LNCAP (cell line): ENCODE measurements around the gene CYSRT1.

Experiments used
- TF ChIP-seq, protein P1 (sequence below): fragments of 450-650 bp; IDR thresholded peaks from 2 replicates; pipeline ENCODE4 v1.5.1; 2017; ENCODE audit warnings: mild to moderate bottlenecking

Gene CYSRT1

DNA sequence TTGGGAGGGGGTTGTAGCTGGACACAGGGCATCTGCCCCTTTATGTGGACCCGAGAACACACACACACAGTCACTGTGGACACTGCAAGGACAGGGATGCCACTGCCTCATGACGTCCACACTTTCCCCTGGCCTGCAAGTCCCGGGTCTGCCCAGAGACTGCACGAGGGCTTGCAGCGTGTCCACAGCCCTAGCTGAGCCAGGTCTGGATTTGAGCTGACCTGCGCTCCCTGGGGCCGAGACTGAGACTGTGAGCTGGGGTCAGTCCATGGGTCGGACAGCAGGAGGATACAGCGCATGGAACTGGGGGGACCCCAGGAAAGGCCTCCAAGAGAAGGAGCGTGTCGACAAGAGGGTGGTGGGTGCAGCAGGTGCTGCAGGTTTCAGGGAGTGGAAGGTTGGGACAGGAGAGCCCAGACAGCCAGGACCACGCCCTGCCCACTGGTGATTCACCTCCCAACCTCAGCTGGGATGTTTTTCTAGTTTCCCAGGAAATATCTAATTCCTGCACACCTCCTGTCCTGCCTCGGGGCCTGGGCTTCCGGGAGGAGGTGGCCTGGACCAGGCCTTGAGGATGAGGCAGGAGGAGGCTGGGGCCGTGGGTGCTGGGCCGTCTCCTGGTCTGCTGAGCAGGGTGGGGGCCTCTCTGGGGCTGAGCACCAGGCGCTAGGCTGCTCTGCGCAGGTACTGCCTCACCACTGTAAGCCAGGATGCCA is 1.5 kb downstream of the CYSRT1 start:
- TF ChIP-seq, protein P1, sequence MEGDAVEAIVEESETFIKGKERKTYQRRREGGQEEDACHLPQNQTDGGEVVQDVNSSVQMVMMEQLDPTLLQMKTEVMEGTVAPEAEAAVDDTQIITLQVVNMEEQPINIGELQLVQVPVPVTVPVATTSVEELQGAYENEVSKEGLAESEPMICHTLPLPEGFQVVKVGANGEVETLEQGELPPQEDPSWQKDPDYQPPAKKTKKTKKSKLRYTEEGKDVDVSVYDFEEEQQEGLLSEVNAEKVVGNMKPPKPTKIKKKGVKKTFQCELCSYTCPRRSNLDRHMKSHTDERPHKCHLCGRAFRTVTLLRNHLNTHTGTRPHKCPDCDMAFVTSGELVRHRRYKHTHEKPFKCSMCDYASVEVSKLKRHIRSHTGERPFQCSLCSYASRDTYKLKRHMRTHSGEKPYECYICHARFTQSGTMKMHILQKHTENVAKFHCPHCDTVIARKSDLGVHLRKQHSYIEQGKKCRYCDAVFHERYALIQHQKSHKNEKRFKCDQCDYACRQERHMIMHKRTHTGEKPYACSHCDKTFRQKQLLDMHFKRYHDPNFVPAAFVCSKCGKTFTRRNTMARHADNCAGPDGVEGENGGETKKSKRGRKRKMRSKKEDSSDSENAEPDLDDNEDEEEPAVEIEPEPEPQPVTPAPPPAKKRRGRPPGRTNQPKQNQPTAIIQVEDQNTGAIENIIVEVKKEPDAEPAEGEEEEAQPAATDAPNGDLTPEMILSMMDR, result no peak

DNA sequence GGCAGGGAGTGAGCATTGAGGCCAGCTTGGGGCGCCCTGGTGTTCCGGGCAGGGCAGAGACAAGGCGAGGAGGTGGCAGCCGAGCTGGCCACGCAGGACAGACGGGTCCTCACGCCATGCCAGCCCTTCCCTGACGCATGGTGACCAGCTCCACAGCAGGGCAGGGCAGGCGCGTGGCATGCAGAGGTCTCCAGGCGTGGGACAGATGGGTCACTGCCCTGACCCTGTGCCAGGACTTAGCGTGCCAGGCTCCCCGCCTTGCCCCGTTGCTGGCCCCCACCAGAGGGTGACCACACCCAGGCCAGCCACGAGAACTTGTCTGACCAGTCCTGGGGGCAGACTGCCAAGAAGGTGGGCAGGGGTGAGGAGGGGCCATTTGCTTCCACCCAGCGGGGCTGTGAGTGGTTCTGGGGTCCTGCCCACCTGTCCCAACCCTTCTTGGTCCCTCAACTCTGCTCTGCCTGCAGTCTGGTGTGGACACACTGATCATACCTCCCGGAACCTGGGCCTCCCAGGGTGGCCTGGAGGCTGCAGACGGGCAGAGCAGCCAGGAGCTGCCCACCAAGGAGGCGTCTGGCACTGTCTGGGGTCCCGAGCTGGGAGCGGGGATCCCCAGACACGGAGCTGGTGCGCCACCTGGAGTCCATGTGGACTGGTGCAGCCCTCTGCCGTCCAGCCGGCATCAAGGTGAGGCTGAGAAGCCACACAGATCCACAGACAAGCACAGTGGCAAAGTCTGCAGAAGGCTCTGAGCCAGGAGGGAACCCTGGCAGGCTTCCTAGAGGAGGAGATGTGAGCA is 2.3 kb downstream of the CYSRT1 start, which contains the start of gene RNF224:
Gene RNF224, plus strand, starts transcription at position 449 of the 799 bp plus-strand sequence. CDS start 834 bp downstream, outside the sequence.
- TF ChIP-seq, protein P1, result peak; percentile 94

DNA sequence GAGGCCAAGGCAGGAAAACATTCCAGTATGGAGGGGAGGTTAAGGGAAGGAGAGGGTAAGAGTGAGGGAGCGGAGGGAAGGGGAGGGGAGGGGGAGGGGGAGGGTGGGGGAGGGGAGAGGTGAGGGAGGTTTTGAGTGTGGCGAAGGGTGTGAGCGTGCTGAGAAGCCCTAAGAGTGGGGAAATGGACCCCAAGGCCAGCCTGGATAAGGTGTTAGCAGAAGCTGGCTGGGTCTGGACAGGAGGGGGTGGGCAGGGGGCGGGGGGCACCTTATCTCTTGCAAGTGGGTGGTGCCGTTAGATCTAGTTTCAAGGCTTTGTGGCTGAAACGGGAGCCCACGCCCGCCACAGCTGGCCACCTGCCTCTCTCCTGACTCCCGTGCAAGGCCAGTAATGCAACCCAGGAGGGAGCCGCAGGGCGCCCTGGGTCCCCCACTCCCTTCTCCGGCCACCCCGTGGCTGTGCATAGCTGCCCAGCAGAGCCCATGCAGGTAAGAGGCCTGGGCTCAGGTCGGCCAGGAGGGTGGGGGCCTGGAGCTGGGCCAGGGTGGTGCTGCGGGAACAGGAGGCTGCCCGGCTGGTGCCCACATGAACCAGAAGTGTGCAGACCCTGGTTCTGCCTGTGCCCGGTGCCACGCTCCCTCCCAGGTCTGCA is 3.0 kb downstream of the CYSRT1 start:
- TF ChIP-seq, protein P1, result no peak

DNA sequence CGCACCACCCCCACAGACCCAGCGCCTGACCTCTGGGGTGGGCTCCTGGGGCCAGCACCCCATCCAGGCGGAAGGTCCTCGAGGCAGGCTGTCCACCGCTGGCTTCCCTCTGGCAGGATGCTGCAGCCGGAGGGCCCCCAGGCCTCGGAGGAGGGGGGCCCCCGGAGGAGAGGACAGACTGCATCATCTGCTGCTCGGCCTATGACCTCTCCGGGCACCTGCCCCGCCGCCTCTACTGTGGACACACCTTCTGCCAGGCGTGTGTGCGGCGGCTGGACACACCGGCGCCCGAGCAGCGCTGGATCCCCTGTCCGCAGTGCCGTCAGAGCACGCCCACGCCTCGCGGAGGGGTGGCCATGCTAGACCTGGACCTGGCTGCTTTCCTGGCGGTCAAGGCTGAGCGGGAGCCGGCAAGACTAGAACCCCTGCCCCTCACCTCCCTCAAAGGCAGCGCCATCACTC is 3.6 kb downstream of the CYSRT1 start:
- TF ChIP-seq, protein P1, result no peak

DNA sequence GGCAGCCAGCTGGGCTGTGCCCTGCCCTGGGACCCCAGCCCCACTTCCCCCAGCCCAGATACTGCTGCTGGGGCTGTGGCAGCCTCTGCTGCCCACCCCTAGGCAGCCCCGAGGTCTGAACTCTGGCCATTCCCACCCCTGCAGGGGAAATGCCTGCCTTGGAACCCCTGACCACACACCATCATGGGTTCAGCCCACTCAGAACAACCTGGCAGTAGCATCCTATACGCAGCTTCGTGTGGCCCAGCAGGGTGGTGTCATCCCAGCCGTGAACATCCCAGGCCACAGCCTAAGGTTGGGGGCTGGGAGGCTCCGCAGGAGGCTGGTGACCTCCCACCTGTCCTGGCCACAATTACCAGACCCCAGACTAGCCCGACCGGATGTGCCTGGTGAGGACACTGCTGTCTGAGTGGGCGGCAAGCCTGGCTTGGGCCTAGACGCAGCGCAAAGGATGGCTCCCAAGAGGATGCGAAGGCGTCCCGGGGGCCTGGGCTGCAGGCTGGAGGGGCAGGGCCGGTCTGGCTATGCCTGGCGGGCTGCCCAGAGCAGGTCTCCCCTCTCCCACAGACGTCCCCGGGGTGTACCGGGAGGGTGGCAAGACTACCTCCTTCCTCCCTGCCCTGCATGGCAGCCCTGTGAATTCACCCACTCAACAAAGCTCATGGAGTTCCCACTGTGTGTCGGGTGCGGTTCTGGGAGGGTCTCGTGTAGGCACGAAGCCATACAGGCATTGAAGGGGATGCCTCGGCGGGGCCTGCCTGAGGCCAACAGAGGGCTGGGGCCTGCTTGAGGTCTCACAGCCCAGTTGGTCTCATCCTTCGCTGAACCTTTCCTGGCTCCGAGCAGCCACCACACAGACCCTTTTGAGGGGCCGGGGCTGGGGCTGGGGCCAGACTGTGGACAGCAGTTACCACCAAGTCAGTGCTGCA is 4.3 kb downstream of the CYSRT1 start:
- TF ChIP-seq, protein P1, result no peak

DNA sequence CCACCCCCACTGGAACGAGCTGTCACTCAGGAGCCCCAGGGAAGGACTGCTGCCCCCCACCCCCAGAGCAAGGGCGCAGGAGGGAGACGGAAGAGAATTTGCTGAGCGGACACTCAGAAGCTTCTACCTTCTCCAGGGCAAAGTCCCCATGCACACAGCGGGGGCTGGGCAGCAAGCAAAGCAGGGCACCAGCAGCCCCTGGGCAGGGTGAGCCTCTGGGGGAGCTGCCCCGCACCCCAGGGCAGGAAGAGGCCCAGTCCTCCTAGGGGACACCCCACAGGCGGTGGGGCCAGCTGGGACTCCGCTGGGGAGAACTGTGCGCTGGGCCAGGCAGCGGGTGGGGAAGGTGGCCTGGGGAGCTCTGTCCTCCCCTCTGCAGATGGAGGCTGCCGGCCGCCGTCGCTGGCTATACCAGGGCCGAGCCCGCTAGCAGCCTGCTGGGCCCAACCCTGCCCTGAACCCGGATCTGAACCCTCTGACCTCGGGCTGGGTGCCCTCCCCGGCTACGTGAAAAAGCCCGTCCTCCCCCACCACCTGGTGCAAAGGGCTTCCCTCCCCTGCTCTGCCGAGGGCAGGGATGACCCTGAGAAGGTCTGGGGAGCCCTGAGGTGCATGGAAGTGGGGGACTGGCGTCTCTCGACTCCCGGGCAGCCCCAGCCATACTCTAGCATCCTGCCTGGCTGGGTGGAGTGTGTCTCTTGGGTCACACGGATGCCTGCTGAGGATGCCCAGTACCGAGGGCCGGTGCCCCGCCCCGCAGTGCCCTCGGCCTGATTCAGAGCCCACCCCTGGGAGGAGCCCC is 5.1 kb downstream of the CYSRT1 start:
- TF ChIP-seq, protein P1, result no peak
